Stimulated activated CD8-positive, alpha-beta memory T cell treated with anti-CD3 and anti-CD28 coated beads, Interleukin-7, amount 100 ng/mL, for 48 hours (primary cell): Measurements from ENCODE around the gene R3HDM1.
"Not testable (repeated sequence)": the region's sequence is repeated elsewhere in the genome, so short reads cannot be mapped to it uniquely, and the experiment has no call there.

ENCODE experiments used
- DNase-seq, 2 donors: peaks; one replicate each; pipeline ENCODE4 v3.0.0-alpha.2; 2020; ENCODE audit warnings: low read depth in 1 of 2; ENCODE audit errors: extremely low read depth in 1 of 2

R3HDM1 gene

DNA sequence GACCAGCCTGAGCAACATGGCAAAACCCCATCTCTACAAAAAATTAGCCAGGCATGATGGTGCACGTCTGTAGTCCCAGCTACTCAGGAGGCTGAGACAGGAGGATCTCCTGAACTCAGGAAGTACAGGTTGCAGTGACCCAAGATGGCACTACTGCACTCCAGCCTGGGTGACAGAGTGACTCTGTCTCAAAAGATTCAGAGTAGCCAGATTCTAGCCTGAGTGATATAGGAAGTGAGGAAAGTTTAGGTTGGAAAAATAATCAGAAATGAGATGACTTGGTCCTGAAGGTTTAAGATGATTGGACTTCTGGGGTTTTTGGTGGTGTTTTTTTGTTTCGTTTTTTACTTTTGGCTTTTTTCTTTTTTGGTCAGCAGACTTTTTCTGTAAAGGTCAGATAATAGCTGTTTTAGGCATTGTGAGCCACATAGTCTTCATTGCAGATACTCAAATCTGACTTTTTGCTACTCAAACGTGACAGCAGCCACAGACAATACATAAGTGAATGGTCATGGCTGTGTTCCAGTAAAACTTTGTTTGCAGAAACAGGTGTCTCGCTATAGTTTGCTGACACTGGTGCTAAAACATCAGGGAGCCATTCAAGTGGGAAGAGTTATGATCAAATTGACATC is 106.3 kb downstream of the R3HDM1 start:
- no peak for DNase-seq

GRCh38 chr2:135638825-135639224 is 107.5 kb downstream of the R3HDM1 start:
- no peak for DNase-seq

DNA sequence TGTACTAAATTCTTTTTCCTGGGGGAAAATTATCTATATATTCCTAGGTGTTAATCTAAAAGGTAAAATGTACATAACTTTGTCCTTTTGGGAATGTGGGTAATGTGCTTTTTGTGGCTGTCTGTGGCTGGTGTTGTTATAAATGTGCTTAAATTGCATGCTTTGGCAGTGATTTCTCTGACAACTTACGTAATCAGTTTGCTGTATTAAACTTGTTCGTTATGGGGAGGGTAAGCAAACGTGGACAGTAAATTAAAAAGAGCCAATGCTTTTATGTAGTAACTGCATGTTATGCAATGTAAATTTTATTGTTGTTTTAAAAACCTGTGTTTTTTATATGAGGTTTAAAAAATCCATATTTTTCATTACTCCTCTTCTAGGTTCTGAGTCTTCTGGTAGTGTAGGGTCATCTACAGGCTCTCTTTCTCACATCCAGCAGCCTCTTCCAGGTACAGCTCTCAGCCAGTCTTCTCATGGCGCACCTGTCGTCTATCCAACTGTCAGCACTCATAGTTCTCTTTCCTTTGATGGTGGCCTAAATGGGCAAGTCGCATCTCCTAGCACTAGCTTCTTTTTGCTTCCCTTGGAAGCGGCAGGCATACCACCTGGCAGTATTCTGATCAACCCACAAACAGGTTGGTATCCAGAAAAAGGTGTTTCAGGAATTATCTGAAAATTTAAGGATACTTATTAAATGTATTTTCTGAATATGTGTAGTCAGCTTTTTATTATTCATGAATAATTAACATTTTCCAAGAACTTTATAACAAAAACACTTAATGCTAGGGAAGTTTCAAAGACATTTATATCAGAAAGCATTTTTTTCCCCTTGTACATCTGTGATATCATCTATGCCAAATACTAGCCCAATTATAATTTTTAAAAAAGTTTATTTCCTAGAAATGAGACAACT is 110.1 kb downstream of the R3HDM1 start:
- no peak for DNase-seq

DNA sequence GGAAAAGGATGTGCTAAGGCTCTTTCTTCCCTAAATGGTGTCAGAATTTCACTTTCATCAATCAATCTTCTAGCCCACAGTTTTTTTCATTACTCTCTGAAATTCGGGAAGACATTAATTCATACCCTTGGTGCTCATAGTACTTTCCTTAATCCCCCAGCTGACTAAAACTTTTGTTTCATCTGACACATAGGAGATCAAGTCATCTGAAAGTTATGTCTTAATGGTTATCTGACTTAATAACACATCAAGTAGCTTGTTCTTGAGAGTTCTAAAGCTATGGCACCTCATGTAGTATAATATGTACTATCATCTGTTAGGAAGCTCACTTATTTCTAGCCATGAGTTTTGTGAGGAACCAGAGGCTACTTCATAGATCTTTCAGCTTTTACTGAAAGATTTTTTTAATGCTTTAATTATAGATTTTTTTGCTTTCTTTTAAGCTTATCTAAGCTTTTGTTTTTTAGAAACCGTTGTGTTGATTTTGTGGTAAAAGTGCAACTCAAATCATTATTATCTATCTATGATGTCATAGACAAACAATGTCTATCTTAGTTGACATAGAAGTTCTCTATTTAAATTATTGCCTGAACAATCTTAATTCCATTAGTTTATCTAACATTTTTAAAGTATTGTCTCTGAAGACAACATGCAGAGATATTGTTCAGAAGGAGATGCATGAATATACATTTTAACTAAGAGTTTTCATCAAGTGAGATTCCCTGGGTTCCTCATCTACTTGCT is 116.7 kb downstream of the R3HDM1 start:
- no peak for DNase-seq

DNA sequence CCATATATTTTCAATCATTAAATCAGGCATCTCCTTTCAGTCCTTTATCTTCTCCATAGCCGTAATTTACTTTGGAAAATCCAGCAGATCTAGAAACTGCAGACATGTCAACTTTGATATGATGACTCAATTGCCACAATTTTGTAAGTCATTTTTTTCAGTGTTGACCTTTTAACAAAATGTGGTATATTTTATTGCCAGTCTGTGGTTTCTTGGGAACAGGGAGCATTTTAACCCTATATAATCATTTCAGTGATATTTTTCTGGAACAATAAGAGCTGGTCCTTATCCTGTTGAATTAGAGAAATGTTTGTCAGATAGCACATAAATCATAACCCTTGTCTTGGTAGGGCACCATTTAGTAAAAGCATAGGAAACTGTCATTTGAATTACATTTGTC is 119.4 kb downstream of the R3HDM1 start:
- DNase-seq = no peak

DNA sequence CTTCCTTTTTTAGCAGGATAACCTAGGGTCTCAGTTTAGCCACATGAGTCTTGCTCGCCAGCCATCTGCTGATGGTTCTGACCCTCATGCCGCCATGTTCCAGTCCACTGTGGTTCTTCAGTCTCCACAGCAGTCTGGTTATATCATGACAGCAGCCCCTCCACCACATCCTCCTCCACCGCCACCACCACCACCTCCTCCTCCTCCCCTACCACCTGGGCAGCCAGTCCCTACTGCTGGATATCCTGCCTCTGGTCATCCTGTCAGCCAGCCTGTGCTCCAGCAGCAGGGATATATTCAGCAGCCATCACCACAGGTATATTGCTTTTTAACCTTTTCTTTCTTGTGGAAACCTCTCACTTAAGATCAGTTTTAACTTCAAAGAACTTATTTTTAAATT is 120.4 kb downstream of the R3HDM1 start:
- DNase-seq = no peak

DNA sequence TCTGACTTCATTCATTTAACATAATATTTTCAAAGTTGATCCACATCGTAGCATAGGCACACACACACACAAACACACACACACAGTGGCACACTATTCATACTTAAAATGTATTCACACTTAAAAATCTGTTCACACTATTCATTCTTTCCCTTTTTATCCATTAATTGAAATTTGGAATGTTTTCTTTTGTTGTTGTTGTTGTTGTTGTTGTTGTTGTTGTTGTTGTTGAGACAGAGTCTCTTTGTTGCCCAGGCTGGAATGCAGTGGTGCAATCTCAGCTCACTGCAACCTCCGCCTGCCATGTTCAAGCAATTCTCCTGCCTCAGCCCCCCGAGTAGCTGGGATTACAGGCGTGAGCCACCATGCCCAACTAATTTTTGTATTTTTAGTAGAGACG is 123.0 kb downstream of the R3HDM1 start:
- not testable (repeated sequence) for DNase-seq

- DNase-seq = peak; percentile 15 to 30
Observed at GRCh38 chr2:135657806-135658582, 126.7 kb downstream of the R3HDM1 start.

- DNase-seq = no peak
Observed at GRCh38 chr2:135662088-135662487, 130.8 kb downstream of the R3HDM1 start.

- DNase-seq = no peak
Observed at GRCh38 chr2:135663148-135663700, 131.9 kb downstream of the R3HDM1 start.

DNA sequence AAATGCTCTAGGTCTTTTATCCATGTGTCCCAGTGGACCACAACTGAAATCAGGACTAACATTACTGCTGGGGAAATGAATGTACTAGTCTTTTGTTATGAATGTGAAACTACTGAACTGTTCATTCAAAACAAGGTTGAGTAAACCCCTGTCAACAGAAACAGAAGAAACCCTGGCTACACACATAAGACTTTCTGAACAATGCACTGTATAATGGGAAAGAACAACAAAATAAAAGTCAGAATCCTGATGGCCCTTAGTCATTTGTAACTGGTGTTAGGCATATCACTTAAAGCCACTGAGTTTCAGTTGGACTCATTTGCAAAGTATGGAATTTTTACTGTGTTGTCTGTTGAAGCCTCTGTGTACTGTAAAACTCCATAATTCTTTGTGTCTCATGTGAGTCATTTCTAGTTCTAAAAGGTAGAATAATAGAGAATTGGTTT is 133.4 kb downstream of the R3HDM1 start:
- no peak for DNase-seq

DNA sequence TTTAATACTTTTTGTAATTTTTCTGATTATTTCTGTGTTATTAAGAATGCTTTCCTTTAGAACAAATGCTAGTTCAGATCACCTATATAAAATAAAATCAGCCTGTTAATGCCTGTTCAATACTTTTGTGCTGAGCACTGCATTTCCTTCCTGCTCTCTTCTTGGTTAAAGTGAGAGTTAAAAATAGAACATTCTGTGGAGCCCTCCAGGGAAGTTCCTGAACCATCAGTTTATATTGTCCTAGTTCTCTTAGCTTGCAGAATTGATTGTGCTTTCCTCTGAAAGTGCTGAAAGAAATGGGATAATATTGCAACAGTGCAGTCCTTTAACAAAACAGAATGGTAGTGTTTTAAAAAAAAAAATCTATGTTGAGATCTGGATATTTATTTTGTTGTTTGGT is 135.8 kb downstream of the R3HDM1 start:
- no peak for DNase-seq

DNA sequence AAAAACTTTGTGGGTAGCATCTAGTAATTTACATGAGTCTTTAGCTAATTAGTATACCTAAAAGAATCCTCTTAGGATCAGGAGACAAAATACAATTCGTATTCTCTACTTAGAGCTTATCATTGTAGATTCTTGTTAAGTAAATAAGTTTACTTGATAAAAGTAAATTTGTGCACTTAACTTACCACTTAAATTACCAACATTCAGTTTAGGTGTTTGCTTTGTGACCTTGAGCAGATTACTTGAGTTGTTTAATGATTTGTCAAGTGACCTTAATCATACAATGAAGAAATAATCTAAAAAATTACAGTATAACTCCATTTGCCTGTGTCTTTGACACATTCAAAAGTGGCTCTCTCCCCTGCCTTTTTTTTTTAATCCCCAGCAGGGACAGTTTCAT is 143.2 kb downstream of the R3HDM1 start:
- DNase-seq = no peak

DNA sequence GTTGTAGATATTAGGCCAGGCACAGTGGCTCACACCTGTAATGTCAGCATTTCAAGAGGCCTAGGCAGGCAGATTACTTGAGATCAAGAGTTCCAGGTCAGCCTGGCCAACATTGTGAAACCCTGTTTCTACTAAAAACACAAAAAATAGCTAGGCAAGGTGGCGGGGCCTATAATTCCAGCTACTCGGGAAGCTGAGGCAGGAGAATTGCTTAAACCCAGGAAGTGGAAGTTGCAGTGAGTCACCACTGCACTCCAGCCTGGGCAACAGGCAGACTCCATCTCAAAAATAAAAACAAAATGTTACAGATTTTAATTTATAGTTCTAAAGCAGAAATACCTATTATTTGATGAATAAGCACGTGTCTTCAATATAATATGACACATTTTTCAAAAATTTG is 144.7 kb downstream of the R3HDM1 start:
- no peak for DNase-seq

DNA sequence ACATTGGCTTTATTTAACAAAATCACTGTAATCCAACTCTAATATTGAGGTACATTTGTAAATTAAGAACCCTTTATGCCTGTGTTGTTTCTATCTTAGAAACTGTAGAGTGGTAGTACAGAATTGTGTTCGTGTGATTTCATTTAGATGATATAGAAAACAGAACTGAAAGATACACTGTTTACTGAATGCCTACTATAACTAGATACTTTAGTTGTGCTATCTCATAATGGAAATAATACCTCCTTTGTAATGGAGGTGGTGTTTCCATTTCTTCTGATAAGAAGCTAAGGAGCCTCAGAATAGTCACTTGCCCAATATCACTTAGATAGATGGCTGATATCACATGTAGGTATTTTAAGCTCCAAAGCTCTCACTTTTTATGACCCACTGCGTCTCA is 147.8 kb downstream of the R3HDM1 start:
- no peak for DNase-seq

DNA sequence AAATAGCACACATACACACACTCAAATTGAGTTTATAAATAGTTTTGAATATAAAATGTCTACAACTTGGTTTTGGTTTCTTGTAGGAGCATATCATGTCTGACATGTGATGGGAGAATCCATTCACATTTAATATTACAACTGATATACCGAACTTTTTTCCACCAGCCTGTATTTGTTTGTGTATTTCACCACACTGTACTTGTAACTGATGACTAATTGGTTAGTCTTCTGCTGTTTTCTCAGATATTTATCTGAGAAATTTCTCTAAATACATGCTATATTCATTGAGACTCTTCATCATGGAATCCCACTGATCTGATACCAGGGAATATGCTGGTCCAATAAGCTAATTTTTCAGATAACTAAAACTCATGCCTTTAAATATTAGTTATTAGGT is 154.1 kb downstream of the R3HDM1 start:
- DNase-seq = no peak

DNA sequence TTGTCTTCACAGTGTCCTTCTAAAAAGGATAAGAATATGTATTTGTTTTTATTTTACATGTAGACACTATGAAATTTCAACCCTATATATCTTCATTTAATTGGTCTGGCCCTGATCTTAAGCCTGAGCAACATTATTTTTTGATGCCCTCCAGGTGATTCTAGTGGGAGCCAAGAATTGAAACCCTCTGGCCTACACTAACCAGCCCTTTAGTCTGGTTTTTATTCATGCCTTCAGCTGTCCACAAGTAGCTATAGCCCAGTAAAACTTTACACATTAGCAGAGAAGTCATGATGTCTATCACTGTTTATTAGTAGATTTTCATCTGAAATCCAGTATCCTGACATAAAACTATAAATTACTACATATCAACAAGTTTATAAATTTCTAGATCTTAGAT is 157.7 kb downstream of the R3HDM1 start:
- no peak for DNase-seq

DNA sequence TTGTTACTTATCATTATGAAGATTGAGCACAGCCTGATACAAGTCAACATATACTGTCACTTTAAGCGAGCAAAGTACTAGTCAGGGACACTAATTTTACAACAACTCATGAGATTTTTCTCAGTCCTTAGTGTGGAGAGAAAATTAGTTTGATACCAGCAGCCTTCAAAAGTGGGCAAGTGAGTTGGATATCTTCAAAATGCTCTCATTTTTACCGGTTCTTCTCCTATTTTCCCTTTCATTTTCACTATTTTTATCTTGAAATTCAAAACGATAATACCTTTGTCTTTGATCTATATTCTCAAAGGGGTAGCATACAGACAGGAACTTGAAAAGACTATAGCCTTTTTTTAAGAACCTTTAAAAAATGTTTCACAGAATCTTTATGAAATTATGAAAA is 158.4 kb downstream of the R3HDM1 start:
- no peak for DNase-seq

GRCh38 chr2:135694711-135695110 is 163.4 kb downstream of the R3HDM1 start:
- no peak for DNase-seq

DNA sequence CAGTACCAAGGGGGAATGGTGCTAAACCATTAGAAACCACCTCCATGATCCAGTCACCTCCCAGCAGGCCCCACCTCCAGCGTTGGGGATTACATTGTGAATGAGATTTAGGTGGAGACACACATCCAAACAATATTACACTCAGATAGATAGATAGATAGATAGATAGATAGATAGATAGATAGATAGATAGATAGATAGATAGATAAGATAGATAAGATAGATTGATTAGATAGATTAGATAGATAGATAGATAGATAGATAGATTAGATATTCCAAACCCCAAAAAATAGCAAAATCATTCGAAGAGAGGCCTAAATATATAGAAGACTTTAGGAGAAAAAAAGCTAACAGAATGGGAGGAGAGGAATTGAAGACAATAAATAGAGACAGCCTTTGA is 167.6 kb downstream of the R3HDM1 start:
- DNase-seq = no peak

GRCh38 chr2:135701442-135701841 is 170.2 kb downstream of the R3HDM1 start:
- no peak for DNase-seq
